ENCODE measurements around the gene LHX4.

LHX4 gene

GRCh38 chr1:180299479-180300221, 69.6 kb downstream of the LHX4 start:
- no peak for DNase-seq (ENCODE audit: low spot score)

GRCh38 chr1:180301135-180301742, 71.2 kb downstream of the LHX4 start:
- DNase-seq (ENCODE audit: low spot score), result no peak

GRCh38 chr1:180309338-180309737, 79.3 kb downstream of the LHX4 start:
- DNase-seq (ENCODE audit: low spot score), result no peak

- DNase-seq (ENCODE audit: low spot score), result no peak
Measured at GRCh38 chr1:180310095-180310494, 80.0 kb downstream of the LHX4 start.

- no peak for DNase-seq (ENCODE audit: low spot score)
Measured at GRCh38 chr1:180311011-180311730, 81.1 kb downstream of the LHX4 start.

- no peak for DNase-seq (ENCODE audit: low spot score)
Measured at GRCh38 chr1:180312926-180313325, 82.9 kb downstream of the LHX4 start.

- no peak for DNase-seq (ENCODE audit: low spot score)
Measured at GRCh38 chr1:180327089-180327488, 97.0 kb downstream of the LHX4 start.
